22Rv1 (cell line): ENCODE results near the gene IFITM1.

Experiments used
- CTCF ChIP-seq: fragments of 450-650 bp; IDR thresholded peaks from 2 replicates; pipeline ENCODE4 v1.5.1; 2017; ENCODE audit warnings: mild to moderate bottlenecking
- ZFX ChIP-seq: fragments of 450-650 bp; IDR thresholded peaks from 2 replicates; pipeline ENCODE4 v1.6.1; 2017; ENCODE audit warnings: antibody characterized with exemption, borderline replicate concordance

- TF ChIP-seq CTCF (no peak), ZFX (no peak)
Measured at GRCh38 chr11:287821-288477, 25.9 kb upstream of the IFITM1 start.
